PC-9 (cell line): ENCODE measurements around the gene DMKN. TPM values are rescaled to one million over a fixed set of nuclear protein-coding genes. Genes with fewer than 3 reads are reported as not detected.

ENCODE experiments used
- BruUV-seq: library from RNA; stranded (reverse); fragments of 400-500 nt; replicated peaks from 2 replicates; lab custom pipeline; 2021; lab: Mats Ljungman, UMichigan
- CTCF ChIA-PET: fragments of 300-600 bp; sonication (Branson Sonifier 250); formaldehyde crosslinking; loops from one replicate; lab custom pipeline; 2022; ENCODE audit warnings: antibody characterized with exemption; lab: Charles Lee
- POLR2A ChIA-PET: fragments of 300-600 bp; sonication (Branson Sonifier 250); formaldehyde crosslinking; loops from one replicate; lab custom pipeline; 2022; ENCODE audit warnings: antibody characterized with exemption; ENCODE audit not compliant: unreplicated experiment; lab: Charles Lee
- DNase-seq, 2 experiments: peaks; one replicate each; pipeline versions ENCODE4 v3.0.0 to v3.0.0-alpha.2; 2015 to 2022; ENCODE audit warnings: mixed read lengths in 1 of 2
- H2AFZ ChIP-seq: fragments of 200-600 bp; sonication (generic); 2 replicates; pipeline ENCODE4 v1.8.1; 2017; ENCODE audit warnings: antibody characterized with exemption
- H3F3A ChIP-seq: fragments of 200-600 bp; sonication (generic); 2 replicates; pipeline ENCODE4 v1.8.1; 2017; ENCODE audit warnings: antibody characterized with exemption, mild to moderate bottlenecking, low read depth; ENCODE audit not compliant: insufficient read depth
- H3K27ac ChIP-seq: fragments of 200-600 bp; sonication (generic); 2 replicates; pipeline ENCODE4 v1.6.1; 2016; ENCODE audit warnings: mixed run types
- H3K27me3 ChIP-seq: fragments of 200-600 bp; sonication (generic); 2 replicates; pipeline ENCODE4 v1.6.1; 2016; ENCODE audit warnings: low read depth, mixed run types; ENCODE audit not compliant: insufficient read depth
- H3K36me3 ChIP-seq: fragments of 200-600 bp; sonication (generic); 2 replicates; pipeline ENCODE4 v1.6.1; 2016; ENCODE audit warnings: low read depth, mixed run types
- H3K4me1 ChIP-seq: fragments of 200-600 bp; sonication (generic); replicated peaks from 2 replicates; pipeline ENCODE4 v1.6.1; 2016; ENCODE audit warnings: mixed run types; ENCODE audit not compliant: insufficient read depth
- H3K4me2 ChIP-seq: fragments of 200-600 bp; sonication (generic); 2 replicates; pipeline ENCODE4 v1.6.1; 2017; ENCODE audit warnings: mixed run types
- H3K4me3 ChIP-seq: fragments of 200-600 bp; sonication (generic); 2 replicates; pipeline ENCODE4 v1.6.1; 2016; ENCODE audit warnings: mixed run types
- H3K79me2 ChIP-seq: fragments of 200-600 bp; sonication (generic); 2 replicates; pipeline ENCODE4 v1.6.1; 2017; ENCODE audit warnings: low read depth, mixed run types
- H3K9me2 ChIP-seq: fragments of 200-600 bp; sonication (generic); 2 replicates; pipeline ENCODE4 v1.8.1; 2017; ENCODE audit warnings: mild to moderate bottlenecking; ENCODE audit not compliant: insufficient read depth
- H3K9me3 ChIP-seq: fragments of 200-600 bp; sonication (generic); 2 replicates; pipeline ENCODE4 v1.8.1; 2016; ENCODE audit warnings: low read depth; ENCODE audit not compliant: insufficient read depth
- H4K20me1 ChIP-seq: fragments of 200-600 bp; sonication (generic); 2 replicates; pipeline ENCODE4 v1.8.1; 2017; ENCODE audit not compliant: insufficient read depth
- CTCF ChIP-seq: fragments of 200-600 bp; sonication (generic); conservative IDR thresholded peaks from 2 replicates; pipeline ENCODE4 v1.6.1; 2017; ENCODE audit warnings: mixed run types, antibody characterized with exemption, mild to moderate bottlenecking, moderate library complexity
- EZH2 ChIP-seq: fragments of 200-600 bp; sonication (generic); IDR thresholded peaks from 2 replicates; pipeline ENCODE4 v1.8.0; 2017; ENCODE audit warnings: antibody characterized with exemption, low read depth
- intact Hi-C: fragments of 100-400 bp; cut with micrococcal nuclease; formaldehyde crosslinking; loops from one replicate; pipeline ENCODE4 v1.10.0; 2022; ENCODE audit not compliant: unreplicated experiment
- total RNA-seq: library from RNA; stranded (reverse); gene quantifications from 2 replicates; pipeline ENCODE4 v1.2.3, GENCODE V29; 2021

DMKN gene
- total RNA-seq, 1 experiment from 2014 or later = 135 TPM

DNA sequence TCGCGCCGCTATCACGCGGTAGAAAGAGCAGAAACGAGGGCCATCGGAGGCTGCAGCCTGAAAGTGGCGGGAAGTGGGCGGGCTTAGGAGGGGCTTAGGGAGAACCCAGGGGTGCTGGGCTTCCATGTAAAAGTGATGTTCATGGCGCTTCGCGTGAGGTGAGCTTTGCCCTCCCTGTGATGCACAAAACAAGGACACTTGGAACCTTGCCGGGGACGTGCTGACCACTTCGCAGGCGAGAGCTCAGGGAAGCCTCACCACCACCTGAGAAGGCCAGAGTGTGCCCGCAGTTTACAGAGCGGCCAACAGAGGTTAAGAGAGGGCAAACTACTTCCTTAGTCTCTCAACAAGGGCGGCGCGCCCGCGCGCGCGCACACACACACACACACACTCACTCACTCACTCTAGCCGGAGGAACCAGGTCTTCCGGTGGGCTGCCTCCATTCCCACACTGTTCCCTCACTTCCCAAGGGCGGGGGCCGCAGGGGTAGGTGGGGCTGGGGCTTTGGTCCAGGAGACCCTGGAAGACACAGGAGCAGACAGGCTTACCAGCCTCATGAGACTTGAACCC is 20.5 kb upstream of the DMKN start:
- H2AFZ ChIP-seq = no peak overlapping the region
- H4K20me1 ChIP-seq = no peaks in the 10 kb centered on the region; the same call in 1 of the 2 replicates
- no peak for TF ChIP-seq EZH2
- no peak for TF ChIP-seq CTCF
- no peak overlapping the region for H3K27ac ChIP-seq
- no peak overlapping the region for H3K4me2 ChIP-seq
- CTCF ChIA-PET = no interaction called here
- no TSS peak for BruUV-seq
- peaks cover 3% of the 10 kb centered on the region; the same call in 1 of the 2 replicates for H3F3A ChIP-seq
- no peaks in the 10 kb centered on the region for H3K36me3 ChIP-seq
- H3K9me2 ChIP-seq = no peaks in the 10 kb centered on the region
- intact Hi-C loops = no loop called here
- DNase-seq = peak in 1 of 2 experiments; percentile 34
- H3K27me3 ChIP-seq = no peaks in the 10 kb centered on the region
- H3K4me1 ChIP-seq = 0 out of 2 replicates have a peak, but pooled peaks cover 5% of the 10 kb centered on the region
- H3K4me3 ChIP-seq = no peak overlapping the region
- no peaks in the 10 kb centered on the region for H3K9me3 ChIP-seq
- no peaks in the 10 kb centered on the region for H3K79me2 ChIP-seq
- POLR2A ChIA-PET = interaction anchor here (0.5 kb wide), 1 partner anchor 36 kb away, joined by 4 read pairs; no protein-coding TSS in a partner anchor

GRCh38 chr19:35533201-35533821 is 19.9 kb upstream of the DMKN start, which contains the start of gene GAPDHS:
GAPDHS (plus strand) TSS chr19:35533456; CDS start chr19:35533528, 72 bp downstream.
- H3K4me1 ChIP-seq = 0 out of 2 replicates have a peak, but pooled peaks cover 8% of the 10 kb centered on the region
- TF ChIP-seq CTCF (no peak), EZH2 (no peak)
- no peaks in the 10 kb centered on the region; the same call in 1 of the 2 replicates for H4K20me1 ChIP-seq
- no peak within 1 kb of the TSS for H3K4me3 ChIP-seq
- no peaks in the 10 kb centered on the region for H3K79me2 ChIP-seq
- POLR2A ChIA-PET = interaction anchor here (0.5 kb wide), 1 partner anchor 37 kb away, joined by 4 read pairs; no protein-coding TSS in a partner anchor
- no peaks in the 10 kb centered on the region for H3K9me2 ChIP-seq
- H2AFZ ChIP-seq = no peak within 1 kb of the TSS
- H3K27ac ChIP-seq = no peak within 1 kb of the TSS
- peaks cover 3% of the 10 kb centered on the region; the same call in 1 of the 2 replicates for H3F3A ChIP-seq
- H3K9me3 ChIP-seq = no peaks in the 10 kb centered on the region
- H3K27me3 ChIP-seq = no peaks in the 10 kb centered on the region
- CTCF ChIA-PET = no interaction called here
- no peak for DNase-seq
- no peak within 1 kb of the TSS for H3K4me2 ChIP-seq
- no TSS peak for BruUV-seq
- intact Hi-C loops = no loop called here
- H3K36me3 ChIP-seq = no peaks in the 10 kb centered on the region

DNA sequence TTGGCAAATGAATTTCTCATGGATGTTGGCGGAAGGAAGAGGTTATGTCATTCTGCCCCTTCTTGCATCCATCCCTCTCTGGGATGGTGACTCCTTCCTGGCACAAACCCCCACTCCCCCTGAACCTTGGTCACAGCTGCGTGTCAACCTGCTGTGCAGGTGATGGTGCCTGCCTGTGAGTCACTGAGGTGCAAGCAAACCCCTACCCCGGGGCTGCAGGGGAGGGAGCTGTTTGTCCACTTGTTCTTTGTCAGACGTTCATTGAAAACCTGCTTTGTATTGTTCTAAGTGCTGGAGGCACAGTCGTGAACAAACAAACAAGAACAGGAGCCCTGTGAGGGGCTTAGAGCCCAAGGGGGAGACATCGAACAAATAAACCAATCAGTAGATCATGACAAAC is 17.8 kb upstream of the DMKN start:
- Histone ChIP-seq H3K9me3 (no peaks in the 10 kb centered on the region), H3K27ac (no peak overlapping the region), H3K36me3 (no peaks in the 10 kb centered on the region), H3K27me3 (no peaks in the 10 kb centered on the region), H4K20me1 (no peaks in the 10 kb centered on the region), H3K79me2 (no peaks in the 10 kb centered on the region), H3K4me2 (no peak overlapping the region), H3K4me1 (0 out of 2 replicates have a peak, but pooled peaks cover 13% of the 10 kb centered on the region), H3K9me2 (no peaks in the 10 kb centered on the region), H3K4me3 (no peak overlapping the region), H3F3A (peaks cover 3% of the 10 kb centered on the region; the same call in 1 of the 2 replicates), H2AFZ (no peak overlapping the region)
- BruUV-seq = no TSS peak
- CTCF ChIA-PET = no interaction called here
- POLR2A ChIA-PET = interaction anchor here (0.7 kb wide), 1 partner anchor 237 kb away, joined by 3 read pairs; no protein-coding TSS in a partner anchor
- DNase-seq = peak; percentile 18 to 43
- TF ChIP-seq EZH2 (no peak), CTCF (no peak)
- intact Hi-C loops = no loop called here
